ENCODE measurements around the gene SCFD2.

Gene SCFD2

GRCh38 chr4:53280846-53281245 lies 85.0 kb downstream of the SCFD2 start:
- no peaks in the 10 kb centered on the region; the same call in 1 of the 2 replicates for H3K36me3 ChIP-seq (ENCODE audit: insufficient read depth, low read length)
- no peak overlapping the region for H3K27ac ChIP-seq (ENCODE audit: low read depth, low read length, poor library complexity, severe bottlenecking)
- H3F3A ChIP-seq (ENCODE audit: insufficient read depth, low read length) = no peaks in the 10 kb centered on the region
- no peaks in the 10 kb centered on the region for H4K20me1 ChIP-seq (ENCODE audit: insufficient read depth, low read length)
- no peaks in the 10 kb centered on the region for H3K9me2 ChIP-seq (ENCODE audit: low read depth, low read length)
- no peak overlapping the region for H3K4me2 ChIP-seq (ENCODE audit: low read length)
- no peaks in the 10 kb centered on the region for H3K79me2 ChIP-seq (ENCODE audit: insufficient read depth, low read length)
- no peak overlapping the region for H3K9ac ChIP-seq (ENCODE audit: low read length)
- no peak for TF ChIP-seq EZH2 (IDR thresholded peaks at IDR 0.05; ENCODE audit: borderline replicate concordance, low read length)
- TF ChIP-seq, protein P1, sequence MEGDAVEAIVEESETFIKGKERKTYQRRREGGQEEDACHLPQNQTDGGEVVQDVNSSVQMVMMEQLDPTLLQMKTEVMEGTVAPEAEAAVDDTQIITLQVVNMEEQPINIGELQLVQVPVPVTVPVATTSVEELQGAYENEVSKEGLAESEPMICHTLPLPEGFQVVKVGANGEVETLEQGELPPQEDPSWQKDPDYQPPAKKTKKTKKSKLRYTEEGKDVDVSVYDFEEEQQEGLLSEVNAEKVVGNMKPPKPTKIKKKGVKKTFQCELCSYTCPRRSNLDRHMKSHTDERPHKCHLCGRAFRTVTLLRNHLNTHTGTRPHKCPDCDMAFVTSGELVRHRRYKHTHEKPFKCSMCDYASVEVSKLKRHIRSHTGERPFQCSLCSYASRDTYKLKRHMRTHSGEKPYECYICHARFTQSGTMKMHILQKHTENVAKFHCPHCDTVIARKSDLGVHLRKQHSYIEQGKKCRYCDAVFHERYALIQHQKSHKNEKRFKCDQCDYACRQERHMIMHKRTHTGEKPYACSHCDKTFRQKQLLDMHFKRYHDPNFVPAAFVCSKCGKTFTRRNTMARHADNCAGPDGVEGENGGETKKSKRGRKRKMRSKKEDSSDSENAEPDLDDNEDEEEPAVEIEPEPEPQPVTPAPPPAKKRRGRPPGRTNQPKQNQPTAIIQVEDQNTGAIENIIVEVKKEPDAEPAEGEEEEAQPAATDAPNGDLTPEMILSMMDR (IDR thresholded peaks at IDR 0.05; ENCODE audit: low read length) = no peak
- no peaks in the 10 kb centered on the region for H3K9me3 ChIP-seq (ENCODE audit: low read length)
- H3K27me3 ChIP-seq (ENCODE audit: insufficient read depth, low read length) = no peaks in the 10 kb centered on the region
- no peak overlapping the region for H3K4me3 ChIP-seq (ENCODE audit: low read depth, low read length, poor library complexity, severe bottlenecking)
- H2AFZ ChIP-seq (ENCODE audit: low read length) = no peak overlapping the region
- no peaks in the 10 kb centered on the region for H3K4me1 ChIP-seq (ENCODE audit: insufficient read depth, low read length, severe bottlenecking)

- Histone ChIP-seq H3K9ac (ENCODE audit: low read length) (no peak overlapping the region), H3K79me2 (ENCODE audit: insufficient read depth, low read length) (no peaks in the 10 kb centered on the region), H3K4me3 (ENCODE audit: low read depth, low read length, poor library complexity, severe bottlenecking) (no peak overlapping the region), H2AFZ (ENCODE audit: low read length) (no peak overlapping the region), H3F3A (ENCODE audit: insufficient read depth, low read length) (no peaks in the 10 kb centered on the region), H3K9me2 (ENCODE audit: low read depth, low read length) (no peaks in the 10 kb centered on the region), H3K27ac (ENCODE audit: low read depth, low read length, poor library complexity, severe bottlenecking) (no peak overlapping the region), H3K4me1 (ENCODE audit: insufficient read depth, low read length, severe bottlenecking) (no peaks in the 10 kb centered on the region), H3K9me3 (ENCODE audit: low read length) (no peaks in the 10 kb centered on the region), H3K4me2 (ENCODE audit: low read length) (no peak overlapping the region), H4K20me1 (ENCODE audit: insufficient read depth, low read length) (no peaks in the 10 kb centered on the region), H3K27me3 (ENCODE audit: insufficient read depth, low read length) (no peaks in the 10 kb centered on the region), H3K36me3 (ENCODE audit: insufficient read depth, low read length) (no peaks in the 10 kb centered on the region; the same call in 1 of the 2 replicates)
- no peak for TF ChIP-seq EZH2 (IDR thresholded peaks at IDR 0.05; ENCODE audit: borderline replicate concordance, low read length)
- TF ChIP-seq, protein P1 (IDR thresholded peaks at IDR 0.05; ENCODE audit: low read length) = no peak
Observed at GRCh38 chr4:53274609-53275268, 91.1 kb downstream of the SCFD2 start.

DNA sequence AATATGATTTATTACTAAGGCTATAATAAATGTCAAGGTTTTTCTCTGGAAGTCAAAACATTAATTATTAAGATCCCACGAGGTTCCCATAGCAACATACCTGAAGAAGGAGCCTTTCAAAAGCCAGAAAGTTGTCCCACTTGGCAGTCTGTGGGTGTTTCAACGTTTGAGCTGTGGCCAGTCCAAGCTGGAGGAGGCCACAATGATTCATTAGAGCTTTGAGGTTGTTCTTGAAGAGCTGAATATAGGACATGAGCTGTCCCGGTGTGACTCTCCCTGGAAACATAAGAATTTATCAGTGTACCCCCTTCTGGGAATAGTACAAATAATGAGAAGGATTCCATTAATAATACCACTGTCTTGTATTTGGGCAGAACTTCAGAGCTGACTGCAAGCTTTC lies 92.1 kb downstream of the SCFD2 start:
- Histone ChIP-seq H3K4me1 (ENCODE audit: insufficient read depth, low read length, severe bottlenecking) (no peaks in the 10 kb centered on the region), H3K4me2 (ENCODE audit: low read length) (no peak overlapping the region), H3K36me3 (ENCODE audit: insufficient read depth, low read length) (no peaks in the 10 kb centered on the region; the same call in none of the 2 replicates), H3K27me3 (ENCODE audit: insufficient read depth, low read length) (no peaks in the 10 kb centered on the region), H3K9me2 (ENCODE audit: low read depth, low read length) (no peaks in the 10 kb centered on the region), H3K4me3 (ENCODE audit: low read depth, low read length, poor library complexity, severe bottlenecking) (no peak overlapping the region), H4K20me1 (ENCODE audit: insufficient read depth, low read length) (no peaks in the 10 kb centered on the region), H3K79me2 (ENCODE audit: insufficient read depth, low read length) (no peaks in the 10 kb centered on the region), H3K27ac (ENCODE audit: low read depth, low read length, poor library complexity, severe bottlenecking) (no peak overlapping the region), H3K9me3 (ENCODE audit: low read length) (no peaks in the 10 kb centered on the region), H3K9ac (ENCODE audit: low read length) (no peak overlapping the region), H2AFZ (ENCODE audit: low read length) (no peak overlapping the region), H3F3A (ENCODE audit: insufficient read depth, low read length) (no peaks in the 10 kb centered on the region)
- TF ChIP-seq, protein P1 (IDR thresholded peaks at IDR 0.05; ENCODE audit: low read length) = no peak
- TF ChIP-seq EZH2 (IDR thresholded peaks at IDR 0.05; ENCODE audit: borderline replicate concordance, low read length) = no peak
